GM21360 (cell line): ENCODE measurements around the gene TRIM8.

Experiments
- ATAC-seq: cut with Tn5 transposase; IDR thresholded peaks from one replicate; pipeline ENCODE4 v1.9.1; 2021; ENCODE audit warnings: mild to moderate bottlenecking, moderate library complexity; ENCODE audit not compliant: unreplicated experiment

Gene TRIM8, protein sequence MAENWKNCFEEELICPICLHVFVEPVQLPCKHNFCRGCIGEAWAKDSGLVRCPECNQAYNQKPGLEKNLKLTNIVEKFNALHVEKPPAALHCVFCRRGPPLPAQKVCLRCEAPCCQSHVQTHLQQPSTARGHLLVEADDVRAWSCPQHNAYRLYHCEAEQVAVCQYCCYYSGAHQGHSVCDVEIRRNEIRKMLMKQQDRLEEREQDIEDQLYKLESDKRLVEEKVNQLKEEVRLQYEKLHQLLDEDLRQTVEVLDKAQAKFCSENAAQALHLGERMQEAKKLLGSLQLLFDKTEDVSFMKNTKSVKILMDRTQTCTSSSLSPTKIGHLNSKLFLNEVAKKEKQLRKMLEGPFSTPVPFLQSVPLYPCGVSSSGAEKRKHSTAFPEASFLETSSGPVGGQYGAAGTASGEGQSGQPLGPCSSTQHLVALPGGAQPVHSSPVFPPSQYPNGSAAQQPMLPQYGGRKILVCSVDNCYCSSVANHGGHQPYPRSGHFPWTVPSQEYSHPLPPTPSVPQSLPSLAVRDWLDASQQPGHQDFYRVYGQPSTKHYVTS

DNA sequence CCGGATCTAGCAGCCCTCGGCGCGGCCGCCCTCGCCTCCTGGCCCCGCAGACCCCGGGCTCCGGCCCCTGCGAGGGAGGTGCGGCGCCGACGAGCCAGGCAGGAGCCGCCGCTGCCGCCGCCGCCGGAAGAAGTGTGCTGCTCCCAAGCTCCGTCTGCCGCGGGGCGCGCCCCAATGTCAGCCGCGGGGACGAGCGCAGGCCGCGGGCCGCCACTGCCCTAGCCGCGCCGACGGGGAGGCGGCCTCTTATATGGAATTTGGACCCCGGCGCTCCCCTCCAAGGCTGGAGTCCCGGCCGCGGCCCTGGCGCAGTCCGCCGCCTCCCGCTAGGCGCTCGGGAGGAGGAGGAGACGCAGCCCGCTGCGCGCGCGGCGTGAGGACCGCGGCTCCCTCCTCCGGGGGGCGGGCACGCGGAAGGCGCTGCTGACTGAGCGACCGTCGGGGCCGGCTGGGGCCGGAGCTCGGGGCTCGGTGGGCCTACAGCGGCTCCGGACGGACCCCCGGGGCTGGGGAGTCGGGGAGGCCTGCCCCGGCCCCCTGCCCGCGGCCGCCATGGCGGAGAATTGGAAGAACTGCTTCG lies at the start of gene TRIM8:
Gene TRIM8, plus strand, starts transcription at position 414 of the 580 bp plus-strand sequence. Its CDS starts 139 bp downstream, at position 553.
- ATAC-seq, result no peak

DNA sequence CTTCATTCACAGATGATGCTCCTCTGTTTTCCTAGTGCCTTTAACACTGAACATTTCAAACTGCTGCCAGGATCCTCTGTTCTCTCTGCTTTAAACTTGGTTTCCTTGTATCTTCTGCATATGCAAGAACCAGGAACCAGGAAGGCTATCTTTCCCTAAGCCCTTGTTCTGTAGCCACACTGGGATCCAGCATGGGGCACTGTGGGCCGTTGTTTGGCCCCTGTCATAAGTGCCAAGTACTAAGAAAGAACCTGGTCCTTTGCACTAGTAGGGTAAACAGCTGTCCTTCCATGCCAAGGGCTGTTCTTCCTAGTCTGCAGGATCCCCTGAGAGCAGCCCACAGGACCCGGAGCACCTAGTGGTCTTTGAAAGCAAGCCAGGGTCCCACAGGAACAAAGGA lies 49.0 kb upstream of the TRIM8 start:
- no peak for ATAC-seq

DNA sequence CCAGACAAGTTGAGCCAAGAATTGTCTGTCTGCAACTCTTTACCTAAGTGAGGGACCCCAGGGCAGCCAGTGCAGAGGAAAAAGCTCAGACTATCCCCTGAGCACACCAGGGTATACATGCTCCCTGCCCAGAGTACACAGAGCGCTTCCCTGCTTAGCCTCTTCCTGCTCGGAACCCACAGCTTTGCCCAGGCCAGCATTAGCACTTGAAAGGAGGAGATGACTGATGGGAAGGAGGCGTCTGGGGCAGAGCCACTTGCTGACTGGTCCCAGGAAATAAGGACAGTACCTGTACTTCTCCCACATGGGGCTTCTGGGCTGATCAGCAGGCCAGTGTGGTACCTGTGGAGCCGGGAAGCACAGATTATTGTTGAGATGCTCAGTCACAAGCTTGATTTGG lies 48.4 kb upstream of the TRIM8 start:
- ATAC-seq, result no peak

DNA sequence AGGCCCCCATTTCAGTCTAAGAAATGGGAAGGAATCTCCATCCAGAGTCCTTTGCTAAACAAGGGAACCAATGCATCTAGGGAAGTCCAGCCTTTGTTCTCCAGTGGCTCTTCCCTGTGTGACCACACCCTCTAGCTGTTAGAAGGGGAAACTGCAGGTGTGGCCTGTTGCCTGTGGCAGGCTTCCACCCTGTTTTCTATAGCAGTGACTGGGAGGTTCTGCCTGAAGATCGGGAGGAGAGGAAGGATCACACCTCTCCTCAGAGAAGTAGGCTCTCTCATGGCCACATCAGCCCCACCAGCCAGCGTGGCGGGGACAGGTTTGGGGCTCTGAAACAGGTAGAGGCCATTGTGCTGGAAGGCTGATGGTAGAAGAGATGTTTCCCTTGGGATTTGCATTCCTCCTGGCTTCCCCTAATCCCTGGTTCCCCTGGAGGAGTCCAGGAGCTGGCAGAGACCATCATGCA lies 47.7 kb upstream of the TRIM8 start:
- ATAC-seq, result no peak

DNA sequence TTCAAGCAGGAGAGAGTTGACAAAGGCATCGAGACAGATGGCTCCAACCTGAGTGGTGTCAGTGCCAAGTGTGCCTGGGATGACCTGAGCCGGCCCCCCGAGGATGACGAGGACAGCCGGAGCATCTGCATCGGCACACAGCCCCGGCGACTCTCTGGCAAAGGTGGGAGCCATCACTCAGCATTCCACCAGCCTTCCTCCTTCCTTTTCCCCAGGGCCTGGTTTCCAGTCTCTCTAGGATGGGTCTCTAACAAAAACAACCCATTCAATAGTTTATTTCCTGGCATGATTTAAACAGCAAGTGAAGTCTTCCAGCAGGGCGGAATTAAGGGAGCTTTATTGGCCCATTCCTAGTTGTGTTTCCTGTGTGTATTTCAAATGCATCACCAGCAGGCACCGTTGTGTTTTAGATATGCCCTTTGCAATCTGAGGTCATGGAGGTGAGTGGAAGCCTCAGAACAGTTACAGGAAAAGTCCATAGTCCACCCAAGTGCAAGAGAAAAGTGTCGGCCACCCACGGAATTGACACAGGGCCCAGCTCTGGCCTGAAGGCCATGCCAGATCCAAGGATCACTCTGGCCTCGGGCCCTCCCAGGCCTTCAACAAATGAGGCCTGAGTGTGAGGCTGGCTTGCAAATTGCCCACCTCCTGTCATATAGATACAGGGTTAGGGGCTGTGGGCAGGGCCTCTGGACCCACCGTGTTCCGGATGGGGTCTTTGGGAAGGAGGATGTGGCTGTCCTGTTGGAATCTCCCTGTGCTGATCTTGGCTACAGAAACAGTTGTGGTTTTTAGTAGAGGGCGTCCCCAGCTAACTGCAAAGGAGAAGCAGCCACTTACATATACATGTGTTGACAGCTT lies 46.9 kb upstream of the TRIM8 start:
- ATAC-seq, result no peak

DNA sequence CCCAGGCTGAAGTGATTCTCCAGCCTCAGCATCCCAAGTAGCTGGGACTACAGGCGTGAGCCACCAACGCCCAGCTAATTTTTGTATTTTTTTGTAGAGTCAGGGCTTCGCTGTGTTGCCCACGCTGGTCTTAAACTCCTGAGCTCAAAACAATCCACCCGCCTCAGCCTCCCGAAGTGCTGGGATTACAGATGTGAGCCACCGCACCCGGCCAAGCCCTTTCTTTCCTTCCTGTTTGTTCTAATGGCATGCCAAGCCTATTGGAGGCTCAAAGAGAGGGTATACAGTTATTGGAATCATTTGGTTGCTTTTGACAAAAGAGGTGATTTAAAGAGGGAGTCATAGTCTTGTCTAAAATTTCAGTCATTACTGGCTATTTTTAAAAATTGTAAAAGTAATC lies 46.0 kb upstream of the TRIM8 start:
- no peak for ATAC-seq

DNA sequence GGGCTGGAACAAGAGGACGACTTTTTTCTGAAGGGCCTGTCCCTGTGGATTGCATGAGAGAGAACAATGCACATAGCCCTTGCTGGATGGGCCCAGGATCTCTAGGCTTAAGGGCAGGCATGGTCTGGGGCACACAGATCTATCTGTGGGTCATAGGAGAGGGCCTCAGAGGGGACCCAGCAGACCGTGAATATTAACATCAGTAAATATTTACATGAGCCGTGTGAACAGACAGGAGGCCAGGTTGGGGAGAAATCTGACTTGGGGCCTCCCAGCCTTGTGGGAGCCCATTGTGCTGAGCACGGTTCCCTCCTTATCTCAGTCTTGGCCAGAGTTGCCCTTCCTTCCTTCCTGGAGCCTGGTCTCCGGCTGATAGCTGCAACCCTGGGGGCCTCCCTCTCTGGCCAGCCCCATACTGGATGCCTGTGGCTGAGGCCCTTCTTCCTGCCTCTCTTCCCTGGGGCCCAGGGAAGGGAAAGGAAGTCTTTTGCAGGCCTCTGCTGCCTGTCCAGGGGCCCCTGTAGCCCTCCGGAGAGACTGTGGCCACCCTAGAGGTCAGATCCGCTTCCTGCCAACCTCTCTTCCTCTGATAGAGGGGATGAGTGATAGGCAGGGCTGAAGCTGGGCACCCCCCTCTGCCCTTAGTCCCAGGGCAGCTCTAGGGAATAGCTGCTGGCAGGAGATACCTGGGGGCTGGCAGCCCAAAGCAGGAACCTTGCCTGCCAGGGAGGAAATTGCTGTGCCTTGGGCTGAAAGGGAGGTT lies 44.5 kb upstream of the TRIM8 start:
- ATAC-seq, result no peak

DNA sequence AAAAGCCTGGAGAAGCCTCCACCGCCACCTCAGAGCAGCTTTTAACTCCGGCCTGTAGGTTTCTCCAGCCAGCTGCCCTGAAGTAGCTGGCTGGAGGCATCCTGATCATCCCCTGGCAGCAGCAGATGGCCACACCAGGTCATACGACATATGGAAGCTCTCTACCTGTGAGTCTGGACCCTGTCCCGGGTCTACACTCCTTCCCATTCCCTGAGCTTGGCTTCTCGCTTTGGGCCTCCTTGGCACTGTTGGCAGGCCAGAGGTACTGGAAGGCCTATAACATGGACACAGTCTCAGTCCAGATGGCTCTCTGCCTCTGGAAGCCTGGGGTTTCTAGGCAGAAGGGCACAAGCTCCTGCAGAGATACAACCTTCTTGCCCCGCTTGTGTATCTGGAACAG lies 43.5 kb upstream of the TRIM8 start:
- ATAC-seq, result no peak

DNA sequence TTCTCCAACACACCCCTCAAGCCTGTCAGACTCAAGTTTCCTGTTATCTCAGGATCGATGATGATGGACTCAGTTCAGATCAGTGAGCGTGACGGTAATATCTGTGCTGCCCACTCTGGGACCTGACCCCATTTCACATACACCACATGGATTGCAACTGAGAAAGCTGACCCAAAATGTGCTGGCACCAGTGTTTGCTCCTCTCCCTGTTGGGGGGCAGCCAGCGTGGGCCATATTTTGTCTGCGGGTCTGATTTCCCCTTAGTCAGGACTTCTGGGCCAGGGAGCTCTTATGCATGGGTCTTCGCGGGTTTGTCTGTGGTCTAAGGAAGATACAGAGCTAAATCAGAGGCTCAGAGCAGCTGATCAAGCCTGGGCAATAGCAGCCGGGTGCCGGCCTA lies 42.6 kb upstream of the TRIM8 start:
- no peak for ATAC-seq

DNA sequence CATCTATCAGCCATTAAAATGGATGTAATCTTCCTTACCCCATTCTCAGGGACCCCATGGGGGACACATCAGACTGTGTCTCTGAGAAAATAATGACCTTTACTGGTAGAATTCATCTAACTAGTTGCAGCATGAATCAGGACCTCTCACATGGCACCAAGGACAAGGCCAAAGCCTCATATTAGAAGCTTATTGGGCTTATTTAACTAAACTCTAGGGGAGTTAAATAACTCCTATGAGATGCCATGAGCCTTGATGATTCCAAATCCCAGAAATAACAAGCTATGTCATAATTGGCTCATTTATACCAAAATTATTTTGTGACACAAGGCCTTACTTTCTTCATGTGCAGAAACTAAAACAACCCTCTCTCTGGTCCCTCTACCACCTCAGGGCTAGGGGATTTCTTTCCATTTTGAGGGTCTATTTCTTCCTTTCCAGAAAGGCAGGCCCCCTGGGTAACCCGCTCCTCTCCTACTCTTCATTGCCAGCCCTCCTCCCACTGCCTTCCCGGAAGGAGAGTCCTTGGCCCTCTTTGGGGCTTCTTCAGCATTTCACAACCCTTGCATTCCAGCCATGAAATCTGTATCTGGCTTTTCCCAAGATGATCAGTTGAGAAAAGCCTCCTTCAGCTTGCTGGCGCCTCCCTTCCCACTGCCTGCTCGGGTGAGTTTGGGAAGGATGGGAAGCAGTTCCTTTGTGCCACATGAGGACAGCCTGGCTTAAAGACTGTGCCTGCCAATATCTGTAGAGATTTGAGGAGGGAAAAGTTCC lies 41.8 kb upstream of the TRIM8 start:
- no peak for ATAC-seq

DNA sequence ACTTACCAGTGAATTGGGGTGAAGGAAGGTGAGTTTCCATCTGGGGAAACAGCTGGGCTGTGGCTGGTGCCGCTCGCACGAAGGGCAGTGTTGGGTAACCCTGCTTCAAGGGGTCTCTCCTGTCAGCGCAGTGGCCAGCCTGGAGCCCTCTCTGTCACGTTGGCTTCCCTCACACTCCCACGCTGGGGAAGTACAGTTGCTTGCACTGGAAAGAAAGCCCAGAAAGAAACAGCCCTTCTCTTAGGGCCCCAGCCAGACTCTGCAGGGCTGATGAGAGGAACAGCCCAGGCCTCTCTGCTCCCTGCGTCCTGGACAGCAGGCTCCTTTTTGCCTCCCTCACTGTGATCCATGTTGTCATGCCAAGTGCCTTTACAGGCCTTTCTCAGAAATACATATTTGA lies 40.3 kb upstream of the TRIM8 start:
- ATAC-seq, result no peak

DNA sequence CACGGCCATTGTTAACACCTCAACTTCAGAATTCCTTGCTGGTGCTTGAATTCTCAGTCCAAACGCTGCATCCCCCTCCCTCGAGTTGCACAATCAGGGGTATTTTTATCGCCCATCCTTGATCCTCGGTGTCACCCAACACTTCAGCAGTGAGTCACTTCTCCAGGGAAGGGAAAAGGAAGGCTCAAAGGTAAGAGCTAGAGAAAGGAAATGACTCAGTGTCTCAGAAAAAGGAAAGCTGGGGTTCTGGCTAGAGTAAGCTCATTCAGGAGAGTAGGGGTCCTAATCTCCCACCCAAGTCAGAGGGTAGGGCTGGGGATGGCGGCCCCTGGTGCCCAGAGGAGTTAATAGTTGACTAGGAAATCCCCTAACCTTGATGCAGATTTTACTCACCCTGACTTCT lies 39.8 kb upstream of the TRIM8 start:
- ATAC-seq, result no peak

DNA sequence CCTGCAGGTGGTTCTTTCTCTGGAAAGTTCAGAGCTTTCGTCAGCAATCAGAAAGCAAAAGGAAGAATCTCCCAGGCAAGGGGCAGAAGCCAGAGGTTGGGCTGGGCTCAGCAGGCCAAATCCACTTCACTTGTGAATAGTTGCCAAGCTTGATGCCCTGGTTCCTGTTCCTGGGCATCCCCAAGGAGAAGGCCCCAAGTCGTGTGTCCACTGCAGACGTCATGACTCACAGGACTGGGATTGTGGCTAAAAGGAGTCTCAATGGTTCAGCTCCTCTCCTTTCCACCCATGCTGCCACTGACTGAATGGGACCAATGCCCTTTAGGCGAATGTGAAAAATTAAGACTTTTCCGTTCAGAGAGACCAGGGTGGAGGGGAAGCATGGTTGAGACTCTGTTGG lies 38.6 kb upstream of the TRIM8 start:
- no peak for ATAC-seq

DNA sequence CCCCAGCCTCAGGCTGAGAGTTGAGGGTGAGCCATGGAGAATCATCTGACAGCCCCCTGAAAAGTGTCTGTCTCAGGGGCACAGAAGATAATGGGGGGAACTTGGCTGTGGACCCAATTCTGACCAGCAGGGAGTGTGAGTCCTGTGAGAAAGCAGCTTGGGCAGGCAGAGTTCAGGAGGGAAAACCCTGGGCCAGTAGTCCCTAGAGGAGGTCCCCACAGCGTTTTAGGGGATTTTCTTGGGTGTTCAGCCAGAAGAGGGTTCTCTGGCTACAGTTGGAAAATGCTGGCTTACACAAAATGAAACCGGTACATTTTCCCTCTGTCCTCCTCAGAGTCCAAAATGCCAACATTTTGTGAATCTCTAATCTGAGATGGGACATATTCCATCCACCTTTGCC lies 35.8 kb upstream of the TRIM8 start:
- no peak for ATAC-seq

DNA sequence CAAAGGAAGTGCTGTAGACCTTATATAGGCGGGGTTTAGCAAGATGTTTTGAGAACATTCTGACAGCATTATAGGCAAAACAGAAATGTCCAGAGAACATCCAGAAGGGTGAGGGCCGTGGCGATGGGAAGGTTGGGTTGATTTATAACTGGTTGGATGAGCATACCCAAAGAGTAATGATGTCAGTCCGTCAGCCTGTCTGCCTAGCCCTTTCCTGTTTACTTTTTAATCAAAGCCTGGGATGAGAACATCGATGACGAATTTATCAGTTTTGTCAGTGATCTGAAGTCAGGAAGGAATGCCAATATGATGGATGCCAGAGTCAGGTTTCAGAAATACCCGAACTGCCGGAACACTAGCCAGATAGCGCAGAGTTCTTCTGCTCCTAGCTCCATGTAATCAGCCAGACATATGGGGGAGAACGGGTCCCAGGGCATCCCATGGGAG lies 33.8 kb upstream of the TRIM8 start:
- ATAC-seq, result no peak

DNA sequence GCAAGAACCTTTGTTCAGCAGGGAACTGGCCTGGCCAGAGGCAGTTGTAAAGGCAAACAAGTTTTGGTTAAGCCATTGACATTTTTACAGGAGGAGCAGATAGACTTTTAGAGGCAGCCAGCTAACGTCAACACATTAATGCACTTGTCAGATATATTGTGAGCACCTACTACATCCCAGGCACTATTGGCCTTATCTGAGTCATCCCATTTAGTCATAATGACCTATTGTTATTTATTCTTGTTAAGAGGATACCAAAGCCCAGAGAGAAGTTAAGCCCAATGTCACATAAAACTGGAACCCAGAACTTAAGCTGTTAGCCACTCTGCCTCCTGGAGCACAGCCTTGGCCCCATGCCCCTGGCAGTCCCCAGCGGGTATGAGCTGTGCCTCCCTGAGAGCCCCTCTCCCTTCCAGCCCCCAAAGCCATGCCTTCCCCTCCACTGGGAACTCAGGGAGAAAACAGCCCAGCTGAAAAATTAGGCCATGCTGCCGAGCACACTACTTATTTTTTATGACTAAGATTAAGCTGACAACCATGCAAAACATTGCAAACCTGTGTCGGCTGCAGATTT lies 32.7 kb upstream of the TRIM8 start:
- ATAC-seq, result no peak

DNA sequence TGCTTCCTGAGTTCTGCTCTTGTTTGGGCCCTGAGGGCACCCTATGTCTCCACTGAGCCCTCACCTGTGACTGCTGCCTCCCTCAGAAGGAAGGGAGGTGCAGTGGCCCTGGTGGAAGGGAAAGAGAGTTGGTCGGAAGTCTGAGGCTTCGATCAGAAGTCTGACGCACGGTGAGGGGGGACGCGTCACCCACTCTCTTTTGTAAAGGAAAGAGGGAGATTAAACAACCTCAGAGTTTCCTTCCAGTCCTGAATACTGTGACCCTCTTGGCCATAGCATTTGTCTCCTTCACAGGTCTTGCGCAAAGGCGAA lies 31.4 kb upstream of the TRIM8 start:
- ATAC-seq, result no peak

DNA sequence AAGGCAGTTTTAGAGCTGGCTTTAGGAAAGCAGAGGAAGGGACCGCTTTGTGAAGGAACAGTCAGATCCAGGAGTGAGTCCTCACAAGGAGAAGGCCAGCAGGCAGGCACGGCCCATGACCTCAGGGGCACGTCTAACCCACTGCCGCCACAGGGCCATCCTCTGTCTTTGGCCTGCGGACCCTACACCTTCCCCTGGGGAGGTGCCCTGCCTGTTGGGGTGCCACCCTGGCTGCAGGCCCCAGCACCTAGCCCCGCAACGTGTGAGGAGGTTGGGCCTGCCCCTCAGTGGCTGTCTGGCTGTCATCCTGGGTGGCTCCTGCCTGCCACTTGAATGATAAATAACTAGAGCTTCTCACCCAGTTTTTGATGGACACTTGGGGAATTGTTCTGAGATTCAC lies 31.0 kb upstream of the TRIM8 start:
- ATAC-seq, result no peak

DNA sequence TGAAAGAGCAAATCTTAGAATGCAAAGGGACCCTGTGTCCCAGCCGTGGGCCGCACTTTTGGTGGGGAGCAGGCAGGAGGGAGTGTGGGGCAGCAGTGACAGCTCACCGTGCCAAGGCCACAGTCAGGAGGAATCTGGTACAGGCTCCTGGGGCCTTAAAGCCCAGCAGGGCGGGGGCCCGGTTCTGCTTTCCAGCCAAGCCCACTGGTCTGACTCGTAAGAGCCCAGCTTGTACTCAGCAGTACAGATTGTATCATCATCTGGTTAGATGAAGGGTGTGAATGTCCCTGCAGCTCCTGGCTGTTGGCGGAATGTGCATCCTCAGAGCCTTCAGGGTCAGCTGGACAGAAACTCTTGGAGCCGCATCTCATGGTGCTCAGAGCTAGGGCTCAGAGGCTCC lies 30.5 kb upstream of the TRIM8 start:
- no peak for ATAC-seq

DNA sequence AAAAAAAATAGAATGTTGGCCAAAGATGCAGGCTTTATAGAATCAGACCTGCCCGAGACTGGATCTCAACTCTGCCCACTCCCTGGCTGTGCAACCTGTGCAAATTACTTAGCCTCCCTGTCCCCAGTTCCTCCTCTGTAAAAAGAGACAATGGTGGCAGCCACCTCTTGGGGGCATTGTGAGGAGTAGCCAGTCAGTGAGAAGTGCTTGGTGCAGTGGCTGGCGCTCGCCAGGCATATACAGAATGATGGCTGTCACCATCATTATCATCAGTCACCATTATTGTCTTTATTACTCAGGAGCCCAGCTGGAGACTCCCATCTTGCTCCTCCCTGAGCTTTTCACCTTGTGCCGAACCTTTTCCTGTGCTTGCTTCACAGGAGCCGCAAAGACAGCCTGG lies 29.4 kb upstream of the TRIM8 start:
- no peak for ATAC-seq
